NCI-H69 (cell line): ENCODE data around the gene ATG4C.

ENCODE experiments used
- DNase-seq: peaks from one replicate; lab custom pipeline; 2025; lab: John Stamatoyannopoulos, UW

The ATG4C gene

DNA sequence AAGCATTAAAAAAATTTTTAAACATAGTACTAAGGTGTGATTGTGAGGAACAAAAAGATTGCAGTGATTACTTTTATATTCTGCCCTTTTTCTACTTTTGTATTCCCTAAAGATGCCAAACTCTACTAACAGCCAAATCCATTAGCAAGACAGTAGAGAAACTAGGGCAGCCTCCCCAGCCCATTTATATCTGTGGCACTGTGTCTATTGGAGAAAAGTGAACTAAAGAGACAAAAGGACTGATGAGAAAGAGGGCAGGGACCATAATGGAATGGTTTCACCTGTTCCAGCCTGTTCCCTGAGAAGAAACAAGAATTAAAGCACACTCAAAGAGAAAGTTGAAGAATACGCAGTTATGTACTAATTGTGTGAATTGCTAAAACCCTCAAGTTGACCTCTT, 56.6 kb downstream of the ATG4C start:
- DNase-seq: no peak

GRCh38 chr1:62841587-62842169, 57.7 kb downstream of the ATG4C start:
- peak; percentile 72 for DNase-seq

GRCh38 chr1:62844030-62844429, 60.1 kb downstream of the ATG4C start:
- DNase-seq: peak; percentile 2

GRCh38 chr1:62849031-62849430, 65.1 kb downstream of the ATG4C start:
- peak; percentile 13 for DNase-seq

- no peak for DNase-seq
These were observed 68.3 kb downstream of the ATG4C start for GRCh38 chr1:62852253-62852652.

DNA sequence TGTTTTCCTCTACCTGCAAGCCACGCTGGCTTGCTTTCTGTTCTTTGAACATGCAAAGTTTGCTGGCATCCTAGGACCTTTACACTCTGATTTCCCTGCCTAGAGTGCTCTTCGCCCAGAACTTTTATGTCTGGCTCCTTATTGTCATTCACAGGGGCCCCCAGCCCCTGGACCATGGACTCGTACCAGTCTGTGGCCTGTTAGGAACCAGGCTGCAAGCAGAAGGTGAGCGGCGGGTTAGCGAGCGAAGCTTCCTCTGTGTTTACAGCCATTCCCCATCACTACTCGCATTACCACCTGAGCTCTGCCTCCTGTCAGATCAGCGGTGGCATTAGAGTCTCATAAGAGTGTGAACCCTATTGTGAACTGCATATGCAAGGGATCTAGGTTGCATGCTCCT, 73.0 kb downstream of the ATG4C start:
- DNase-seq: no peak

DNA sequence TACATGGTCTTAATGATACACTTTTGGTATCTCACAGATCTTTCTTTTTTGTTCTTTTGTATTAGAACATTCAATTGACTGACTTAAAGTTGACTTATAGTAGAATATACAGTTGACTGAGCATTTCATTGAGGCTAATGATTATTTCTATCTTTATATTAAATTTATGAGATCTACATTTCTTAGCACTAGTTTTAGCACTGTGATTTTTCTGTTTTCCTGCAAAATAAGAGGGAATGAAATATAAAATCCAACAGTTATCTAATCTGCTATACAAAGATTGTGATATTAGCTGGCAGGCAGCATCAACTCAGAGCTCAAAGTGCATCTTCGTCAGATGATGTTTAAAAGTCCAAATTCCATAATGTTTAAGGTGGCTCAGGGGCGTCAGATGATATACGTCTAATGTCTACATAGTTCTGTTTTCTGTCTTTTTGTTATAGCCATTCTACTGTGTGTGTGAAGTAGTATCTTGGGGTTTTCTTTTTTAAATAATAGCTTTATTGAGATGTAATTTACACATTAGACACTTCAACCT, 85.4 kb downstream of the ATG4C start:
- DNase-seq: no peak

- DNase-seq: no peak
These were observed 86.2 kb downstream of the ATG4C start for GRCh38 chr1:62870148-62870547.

DNA sequence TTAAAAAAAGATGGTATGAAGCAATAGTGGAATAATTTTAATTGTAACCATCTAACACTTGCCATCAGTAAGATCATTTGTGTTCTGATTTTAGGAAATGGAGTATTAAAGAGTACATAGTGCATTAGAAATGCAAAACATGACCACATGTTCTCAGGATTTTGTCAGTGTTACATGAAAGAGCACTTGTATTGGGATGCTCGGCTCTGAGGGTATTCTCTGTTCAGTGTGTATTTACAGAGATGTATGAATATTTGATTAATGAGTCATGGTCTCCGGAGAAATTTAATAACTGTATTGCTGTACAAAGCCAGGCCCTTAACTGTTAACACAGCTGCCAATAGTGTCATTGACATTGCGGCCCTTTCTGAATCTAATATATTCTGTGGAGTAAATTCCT, 91.7 kb downstream of the ATG4C start:
- peak; percentile 70 for DNase-seq

DNA sequence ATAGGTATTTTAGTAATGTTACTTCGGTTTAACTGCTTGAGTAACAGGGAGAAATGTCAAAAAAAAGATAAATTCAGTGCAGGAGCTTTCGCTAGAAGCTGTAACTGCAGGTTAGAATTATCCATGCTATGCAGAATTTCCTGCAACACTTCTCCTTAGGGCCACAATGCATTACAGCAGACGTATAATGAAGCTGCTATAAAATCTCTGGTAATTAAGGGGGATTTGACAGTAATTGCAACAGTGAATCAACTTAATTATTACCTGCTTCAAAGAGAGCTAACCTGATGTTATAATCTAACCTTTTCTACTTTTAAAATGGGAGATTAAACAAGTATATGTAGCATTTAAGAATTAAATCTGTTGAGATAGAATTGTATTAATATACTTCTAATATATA, 92.6 kb downstream of the ATG4C start:
- DNase-seq: peak; percentile 85

DNA sequence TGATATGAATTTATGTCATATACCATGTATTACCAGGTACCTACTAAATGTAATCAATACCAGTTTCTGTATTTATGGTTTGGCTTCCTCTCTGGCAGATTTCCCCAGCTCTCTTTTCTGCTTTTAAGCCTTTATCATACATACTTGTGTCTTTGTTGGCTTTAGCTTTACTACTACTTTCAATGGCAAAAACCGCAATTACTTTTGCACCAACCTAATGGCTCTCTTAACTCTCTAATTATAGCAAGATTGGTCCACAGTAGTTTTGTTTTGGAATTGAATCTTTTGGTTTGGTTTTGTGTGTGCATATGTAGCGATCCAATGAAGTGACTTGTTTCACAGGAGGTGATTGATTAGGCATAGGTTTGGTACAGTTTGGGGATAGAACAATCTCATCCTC, 93.6 kb downstream of the ATG4C start:
- no peak for DNase-seq

- DNase-seq: no peak
These were observed 96.0 kb downstream of the ATG4C start for GRCh38 chr1:62879962-62880361.

GRCh38 chr1:62882201-62883104, 98.5 kb downstream of the ATG4C start:
- DNase-seq: peak; percentile 94

GRCh38 chr1:62884156-62884740, 100.3 kb downstream of the ATG4C start:
- DNase-seq: no peak

GRCh38 chr1:62887799-62888507, 104.0 kb downstream of the ATG4C start:
- DNase-seq: no peak

GRCh38 chr1:62891956-62892562, 108.1 kb downstream of the ATG4C start:
- DNase-seq: no peak

- DNase-seq: peak; percentile 95
These were observed 113.9 kb downstream of the ATG4C start for GRCh38 chr1:62897788-62898187.

DNA sequence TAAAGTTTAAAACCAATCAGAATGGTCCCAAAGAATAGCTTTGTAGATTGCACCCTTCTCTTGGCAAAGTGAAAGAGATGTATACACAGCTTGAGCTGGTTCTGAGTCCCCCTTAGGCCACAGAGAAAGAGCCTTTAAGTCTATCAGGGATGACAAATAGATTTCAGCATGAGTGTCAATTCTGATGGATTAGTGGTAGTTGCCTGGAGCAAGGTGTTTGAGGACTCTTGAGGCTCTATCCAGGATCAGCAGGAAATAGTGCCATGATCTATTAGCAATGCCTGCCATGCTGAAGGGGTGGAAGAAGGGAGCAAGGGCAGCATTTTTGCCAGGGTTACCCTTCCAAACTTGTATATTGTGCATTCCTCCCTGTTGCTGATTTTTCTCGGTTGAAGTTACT, 116.6 kb downstream of the ATG4C start:
- peak; percentile 28 for DNase-seq

DNA sequence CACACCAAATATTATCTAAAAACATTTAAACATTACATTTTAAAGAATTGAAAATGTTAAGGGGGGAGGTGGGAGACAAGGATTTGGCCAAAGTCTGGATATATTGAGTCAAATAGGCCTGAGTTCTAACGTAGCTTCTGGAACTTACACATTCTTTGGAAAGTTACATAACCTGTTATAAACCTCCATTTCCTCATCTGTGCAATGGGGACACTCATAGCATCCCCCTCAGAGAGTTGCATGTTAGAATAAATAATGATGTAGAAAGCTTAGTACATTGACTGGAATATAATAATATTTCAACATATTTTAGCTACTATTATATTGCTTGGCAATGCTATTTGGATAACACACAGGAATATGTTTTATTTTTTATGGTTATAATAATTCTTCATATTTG, 117.7 kb downstream of the ATG4C start:
- no peak for DNase-seq

DNA sequence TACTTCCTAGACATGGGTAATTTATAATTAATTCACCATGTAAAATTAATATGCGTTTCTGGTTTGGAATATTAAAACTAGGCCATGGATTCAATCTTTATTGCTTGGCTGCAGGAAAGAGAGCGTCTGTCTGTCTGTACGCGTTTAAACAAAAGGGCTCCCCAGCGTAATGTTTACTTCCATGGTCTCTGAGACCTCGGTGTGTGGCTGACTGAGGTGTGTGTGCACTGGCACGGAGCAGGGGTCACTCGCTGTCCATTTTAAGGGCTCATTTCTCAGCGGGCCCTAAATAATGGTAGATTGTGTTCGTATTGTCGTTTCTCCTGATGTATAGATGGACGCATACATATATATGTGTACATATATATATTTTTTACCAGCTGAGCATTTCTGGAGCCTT, 119.6 kb downstream of the ATG4C start:
- DNase-seq: peak; percentile 23

DNA sequence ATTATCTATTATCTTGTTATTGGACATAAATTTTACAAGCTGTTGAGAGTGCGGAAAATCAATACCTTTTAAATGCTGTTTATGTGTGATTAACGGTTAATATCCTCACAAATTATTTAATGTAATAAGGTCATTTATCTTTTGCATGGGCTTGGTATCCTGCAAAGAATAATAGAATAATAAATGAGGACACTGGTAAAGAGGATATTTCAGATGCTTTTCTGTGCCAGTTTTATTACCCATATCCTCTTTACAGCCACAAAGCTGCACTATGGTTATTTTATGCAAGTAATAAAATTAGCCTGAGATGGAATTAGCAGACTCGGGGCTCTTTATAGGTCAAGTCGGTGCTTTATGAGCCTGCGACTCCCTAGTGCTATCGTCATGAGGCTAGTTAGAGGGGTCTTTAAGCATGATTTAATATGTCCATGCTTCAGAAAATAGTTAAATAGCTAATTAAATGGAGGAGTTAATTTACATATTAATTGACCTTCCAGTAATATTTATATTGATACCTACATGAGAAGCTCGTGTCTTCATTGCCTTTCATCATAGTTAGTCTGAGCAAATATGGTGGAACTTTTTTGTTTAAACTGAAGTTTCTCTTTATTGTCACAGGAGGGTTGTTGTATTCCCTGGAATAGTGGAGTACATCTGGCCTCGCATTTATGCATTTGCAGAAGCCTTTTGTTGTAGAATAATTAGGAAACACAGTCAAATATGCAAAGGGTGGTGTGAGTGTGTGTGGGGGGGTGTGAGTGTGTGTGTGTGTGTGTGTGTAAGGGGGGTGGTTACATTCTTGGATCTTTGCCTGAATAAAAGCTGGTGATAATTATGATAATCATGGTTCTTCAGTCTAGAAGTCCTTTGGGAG, 120.3 kb downstream of the ATG4C start:
- DNase-seq: peak; percentile 88
